LNCaP clone FGC (cell line): Measurements from ENCODE around the gene DNAJC1.

Experiments
- DNase-seq: peaks from one replicate; pipeline ENCODE4 v3.0.0-alpha.2; 2011; ENCODE audit warnings: low read depth
- H3K4me3 ChIP-seq: 2 replicates; pipeline ENCODE4 v1.5.1; 2011; ENCODE audit warnings: mild to moderate bottlenecking, low read depth, low read length, control low read depth
- CTCF ChIP-seq: IDR thresholded peaks from 2 replicates; pipeline ENCODE4 v1.5.1; 2012; ENCODE audit warnings: mild to moderate bottlenecking; ENCODE audit not compliant: control insufficient read depth, insufficient read depth; ENCODE audit errors: extremely low read depth

Gene DNAJC1

GRCh38 chr10:21944727-21945386 lies 58.7 kb downstream of the DNAJC1 start:
- no peak overlapping the region for H3K4me3 ChIP-seq
- DNase-seq: peak; percentile 47
- TF ChIP-seq CTCF: no peak

- no peak for TF ChIP-seq CTCF
- no peak overlapping the region for H3K4me3 ChIP-seq
- DNase-seq: no peak
Measured at GRCh38 chr10:21943633-21944265, 59.8 kb downstream of the DNAJC1 start.

GRCh38 chr10:21935439-21936023 lies 68.0 kb downstream of the DNAJC1 start:
- no peak for TF ChIP-seq CTCF
- no peak for DNase-seq

GRCh38 chr10:21934307-21934706 lies 69.2 kb downstream of the DNAJC1 start:
- H3K4me3 ChIP-seq: no peak overlapping the region
- TF ChIP-seq CTCF: no peak
- no peak for DNase-seq

More at GRCh38 chr10:21935439-21936023, 68.0 kb downstream of the DNAJC1 start:
- no peak overlapping the region for H3K4me3 ChIP-seq

- DNase-seq: no peak
- H3K4me3 ChIP-seq: no peak overlapping the region
- no peak for TF ChIP-seq CTCF
Measured at GRCh38 chr10:21929070-21929469, 74.5 kb downstream of the DNAJC1 start.

GRCh38 chr10:21927631-21928353 lies 75.7 kb downstream of the DNAJC1 start:
- H3K4me3 ChIP-seq: no peak overlapping the region
- TF ChIP-seq CTCF: no peak
- DNase-seq: no peak
